B cell (primary cell): ENCODE measurements around the gene DCDC1. TPM values are rescaled to one million over a fixed set of nuclear protein-coding genes. Genes with fewer than 3 reads are reported as not detected.

ENCODE experiments used
- ATAC-seq: fragments of 200-7000 bp; cut with Tn5 transposase; one replicate; pipeline ENCODE4 v1.10.0; 2021; ENCODE audit warnings: low read depth, mild to moderate bottlenecking, moderate number of reproducible peaks, moderate library complexity
- CTCF ChIA-PET: fragments of 350-600 bp; sonication (Branson Sonifier 250); formaldehyde crosslinking; loops from one replicate; lab custom pipeline; 2021; ENCODE audit warnings: antibody characterized with exemption, inconsistent platforms; lab: Charles Lee
- POLR2A ChIA-PET: fragments of 350-600 bp; sonication (Branson Sonifier 250); formaldehyde crosslinking; loops from one replicate; lab custom pipeline; 2021; ENCODE audit warnings: antibody characterized with exemption; lab: Charles Lee
- DNase-seq: peaks from one replicate; pipeline ENCODE4 v3.0.0; 2013
- H2AFZ ChIP-seq: 2 replicates; pipeline ENCODE4 v1.6.1; 2012; ENCODE audit warnings: mild to moderate bottlenecking, low read depth, low read length; ENCODE audit not compliant: insufficient read depth, poor library complexity, severe bottlenecking
- H3K27ac ChIP-seq, 2 donors: 1 replicate in 1 of 2; 2 replicates in 1 of 2; pipeline ENCODE4 v1.5.1; 2012 to 2013; ENCODE audit warnings: low read length in 2 of 2, mild to moderate bottlenecking in 2 of 2, moderate library complexity in 1 of 2
- H3K27me3 ChIP-seq, 4 experiments: fragments of 200-600 bp in 1 of 4; sonication (generic) in 1 of 4; replicated peaks in 1 of 4; 1 replicate in 2 of 4; 2 replicates in 2 of 4; pipeline versions ENCODE4 v1.6.1 to v1.7.0; 2013 to 2016; ENCODE audit warnings: low read length in 3 of 4, mild to moderate bottlenecking in 2 of 4, mixed read lengths in 1 of 4, moderate library complexity in 1 of 4; ENCODE audit not compliant: insufficient read depth in 4 of 4, control insufficient read depth in 3 of 4; ENCODE audit errors: control extremely low read depth in 1 of 4
- H3K36me3 ChIP-seq, 2 experiments: replicated peaks in 1 of 2; 1 replicate in 1 of 2; 2 replicates in 1 of 2; pipeline versions ENCODE4 v1.6.1 to v1.7.1; 2013; ENCODE audit warnings: low read length in 1 of 2; ENCODE audit not compliant: insufficient read depth in 2 of 2, control insufficient read depth in 1 of 2; ENCODE audit errors: control extremely low read depth in 1 of 2, extremely low read depth in 1 of 2
- H3K4me1 ChIP-seq, 2 donors: fragments of 200-600 bp in 1 of 2; sonication (generic) in 1 of 2; 1 replicate in 1 of 2; 2 replicates in 1 of 2; pipeline versions ENCODE4 v1.5.1 to v1.6.1; 2013 to 2017; ENCODE audit warnings: low read length in 2 of 2; ENCODE audit not compliant: control insufficient read depth in 2 of 2, insufficient read depth in 2 of 2
- H3K4me2 ChIP-seq: replicated peaks from 2 replicates; pipeline ENCODE3; 2012; ENCODE audit warnings: mild to moderate bottlenecking, low read depth, low read length; ENCODE audit not compliant: poor library complexity, severe bottlenecking
- H3K4me3 ChIP-seq, 5 experiments: fragments of 200-600 bp in 1 of 5; sonication (generic) in 1 of 5; 1 replicate in 3 of 5; 2 replicates in 2 of 5; pipeline versions ENCODE4 v1.5.1 to v1.7.0; 2011 to 2016; ENCODE audit warnings: low read length in 4 of 5, mild to moderate bottlenecking in 4 of 5, low read depth in 2 of 5, control low read depth in 1 of 5, moderate library complexity in 1 of 5; ENCODE audit not compliant: insufficient read depth in 1 of 5; ENCODE audit errors: control extremely low read depth in 1 of 5, extremely low read depth in 1 of 5
- H3K79me2 ChIP-seq: fragments of 200-600 bp; sonication (generic); one replicate; pipeline ENCODE4 v1.6.0; 2016; ENCODE audit warnings: low read length; ENCODE audit not compliant: control insufficient read depth, insufficient read depth
- H3K9ac ChIP-seq: fragments of 200-600 bp; sonication (generic); 2 replicates; pipeline ENCODE4 v1.6.1; 2017; ENCODE audit warnings: mild to moderate bottlenecking, low read length, moderate library complexity
- H3K9me3 ChIP-seq, 3 donors: one replicate each; pipeline versions ENCODE4 v1.6.1 to v1.7.1; 2013; ENCODE audit warnings: low read length in 2 of 3; ENCODE audit not compliant: control insufficient read depth in 2 of 3, insufficient read depth in 1 of 3; ENCODE audit errors: control extremely low read depth in 1 of 3
- H4K20me1 ChIP-seq: 2 replicates; pipeline ENCODE4 v1.6.0; 2012; ENCODE audit warnings: mild to moderate bottlenecking, low read length; ENCODE audit not compliant: insufficient read depth, control insufficient read depth, poor library complexity, severe bottlenecking
- H3K27ac Mint-ChIP-seq: one replicate; pipeline ENCODE4 v1.8.0; 2021; ENCODE audit warnings: mixed read lengths
- H3K27me3 Mint-ChIP-seq: one replicate; pipeline ENCODE4 v1.8.0; 2021; ENCODE audit warnings: mixed read lengths
- H3K4me1 Mint-ChIP-seq: one replicate; pipeline ENCODE4 v1.8.0; 2021; ENCODE audit warnings: mixed read lengths
- H3K4me3 Mint-ChIP-seq: one replicate; pipeline ENCODE4 v1.8.0; 2021; ENCODE audit warnings: mixed read lengths
- H3K9me3 Mint-ChIP-seq: one replicate; pipeline ENCODE4 v1.8.0; 2022; ENCODE audit warnings: mixed read lengths; ENCODE audit not compliant: insufficient read depth
- CTCF ChIP-seq: fragments of 200-600 bp; IDR thresholded peaks from one replicate; pipeline ENCODE4 v1.8.0; 2022; ENCODE audit warnings: antibody characterized with exemption, mild to moderate bottlenecking
- EZH2 ChIP-seq: IDR thresholded peaks from 2 replicates; pipeline ENCODE4 v1.6.1; 2012; ENCODE audit warnings: borderline replicate concordance, low read depth, mild to moderate bottlenecking, moderate library complexity, low read length; ENCODE audit not compliant: insufficient read depth, poor library complexity, severe bottlenecking
- WGBS: methylation state at CpG from one replicate; pipeline ENCODE4 v1.1.5; 2013; ENCODE audit warnings: missing lambda C conversion rate; ENCODE audit not compliant: insufficient coverage; 5-methylcytosine and 5-hydroxymethylcytosine counted together
- intact Hi-C: fragments of 100-400 bp; cut with micrococcal nuclease; formaldehyde crosslinking; loops from one replicate; pipeline ENCODE4 v1.10.0; 2022
- polyA plus RNA-seq: library from polyadenylated mRNA; depleted of rRNA; stranded (reverse); fragments of >200 nt; gene quantifications from 2 replicates; pipeline ENCODE4 v1.2.3, GENCODE V29; 2012
- total RNA-seq, 2 donors: library from RNA; stranded (reverse); fragments of 120-200 nt in 1 of 2; gene quantifications; 1 replicate in 1 of 2; 2 replicates in 1 of 2; pipeline versions ENCODE4 v1.2.3 to v1.2.4, GENCODE V29; 2013 to 2022

The DCDC1 gene
- total and polyA plus RNA-seq, 2 donors (not counting 1 experiment from before 2014, with no cell fraction given), result not detected

DNA sequence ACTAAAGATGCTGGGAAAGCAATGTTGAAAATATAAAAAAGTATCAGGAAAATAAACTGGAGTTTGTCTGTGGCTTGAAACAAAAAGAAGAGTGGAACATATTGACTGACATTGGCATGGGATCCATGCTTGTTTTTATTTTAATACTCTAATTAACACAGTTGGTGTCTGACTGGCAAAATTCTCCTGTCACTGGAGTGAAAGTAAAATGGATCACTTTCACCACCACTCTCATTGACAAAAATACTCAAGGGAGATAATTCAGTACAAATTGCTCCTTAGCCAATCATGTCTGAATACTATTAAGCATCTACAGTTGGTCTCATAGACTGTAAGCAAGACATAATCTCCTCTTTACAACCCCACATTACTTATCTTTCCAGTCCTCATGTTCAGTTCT lies 101.8 kb downstream of the DCDC1 start:
- Histone ChIP-seq H3K27ac (no peak overlapping the region), H3K4me1 (no peaks in the 10 kb centered on the region), H3K4me3 (no peak overlapping the region), H2AFZ (no peak overlapping the region), H3K4me2 (no peak overlapping the region), H3K9ac (no peak overlapping the region), H3K36me3 (no peaks in the 10 kb centered on the region), H3K9me3 (peaks cover 0 to 9% (median 4%) of the 10 kb centered on the region in 3 donors), H3K27me3 (no peaks in the 10 kb centered on the region), H4K20me1 (no peaks in the 10 kb centered on the region), H3K79me2 (no peaks in the 10 kb centered on the region)
- Mint-ChIP-seq H3K4me1 (no peaks in the 10 kb centered on the region), H3K27me3 (no peaks in the 10 kb centered on the region), H3K4me3 (no peak overlapping the region), H3K27ac (no peak overlapping the region), H3K9me3 (peaks cover 3% of the 10 kb centered on the region)
- POLR2A ChIA-PET, result no interaction called here
- CTCF ChIA-PET, result no interaction called here
- intact Hi-C loops, result no loop called here
- DNase-seq (no peak), ATAC-seq (no peak)
- TF ChIP-seq EZH2 (no peak), CTCF (no peak)

- Histone ChIP-seq H3K4me2 (no peak overlapping the region), H3K27me3 (no peaks in the 10 kb centered on the region), H3K36me3 (no peaks in the 10 kb centered on the region), H3K4me1 (no peaks in the 10 kb centered on the region), H3K4me3 (no peak overlapping the region), H3K9ac (no peak overlapping the region), H2AFZ (no peak overlapping the region), H3K9me3 (no peaks in the 10 kb centered on the region), H4K20me1 (no peaks in the 10 kb centered on the region), H3K79me2 (no peaks in the 10 kb centered on the region), H3K27ac (no peak overlapping the region)
- Mint-ChIP-seq H3K27me3 (no peaks in the 10 kb centered on the region), H3K27ac (no peak overlapping the region), H3K4me3 (no peak overlapping the region), H3K4me1 (no peaks in the 10 kb centered on the region), H3K9me3 (no peaks in the 10 kb centered on the region)
- intact Hi-C loops, result no loop called here
- ChIA-PET POLR2A (no interaction called here), CTCF (no interaction called here)
- WGBS, result no CpG with 5 or more reads among the region's 1 CpG
- no peak for TF ChIP-seq CTCF
- no peak for TF ChIP-seq EZH2
- ATAC-seq, result no peak
- no peak for DNase-seq
These were observed 104.7 kb downstream of the DCDC1 start for GRCh38 chr11:31264834-31265233.
